ENCODE results near the gene NTN3. TPM values are rescaled to one million over a fixed set of nuclear protein-coding genes. Genes with fewer than 3 reads are reported as not detected.

NTN3 gene
- total RNA-seq, 1 donor from 2014 or later, result not detected

DNA sequence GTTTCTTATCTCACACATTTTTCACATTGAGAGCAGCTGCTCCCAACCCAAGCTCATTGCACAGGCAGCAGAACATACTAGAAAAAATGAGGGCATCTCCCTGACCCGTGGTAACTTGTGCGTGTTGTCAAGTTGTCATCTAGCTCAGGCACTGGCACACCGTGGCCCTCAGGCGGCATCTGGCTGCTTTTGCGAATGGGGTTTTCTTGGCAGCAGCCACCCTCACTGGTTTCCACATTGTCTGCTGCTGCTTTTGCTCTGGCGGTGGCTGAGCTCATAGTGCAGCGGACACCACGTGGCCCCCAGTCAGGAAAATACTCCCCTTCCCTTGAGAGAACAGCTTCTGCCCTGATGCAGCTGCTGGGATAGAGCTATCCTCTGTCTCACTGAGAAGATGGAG lies 20.6 kb upstream of the NTN3 start:
- no peaks in the 10 kb centered on the region for H3K27me3 Mint-ChIP-seq (ENCODE audit: low read depth)
- H3K36me3 Mint-ChIP-seq (ENCODE audit: low read depth), result peaks cover 72% of the 10 kb centered on the region
- no peak overlapping the region for H3K27ac Mint-ChIP-seq
- intact Hi-C loops (cut with micrococcal nuclease), result no loop called here
- no peak for DNase-seq (ENCODE audit: low spot score)
- no peak overlapping the region for H3K4me3 Mint-ChIP-seq (ENCODE audit: low read depth)
- no peaks in the 10 kb centered on the region for H3K4me1 Mint-ChIP-seq (ENCODE audit: low read depth)
- no peaks in the 10 kb centered on the region for H3K9me3 Mint-ChIP-seq

DNA sequence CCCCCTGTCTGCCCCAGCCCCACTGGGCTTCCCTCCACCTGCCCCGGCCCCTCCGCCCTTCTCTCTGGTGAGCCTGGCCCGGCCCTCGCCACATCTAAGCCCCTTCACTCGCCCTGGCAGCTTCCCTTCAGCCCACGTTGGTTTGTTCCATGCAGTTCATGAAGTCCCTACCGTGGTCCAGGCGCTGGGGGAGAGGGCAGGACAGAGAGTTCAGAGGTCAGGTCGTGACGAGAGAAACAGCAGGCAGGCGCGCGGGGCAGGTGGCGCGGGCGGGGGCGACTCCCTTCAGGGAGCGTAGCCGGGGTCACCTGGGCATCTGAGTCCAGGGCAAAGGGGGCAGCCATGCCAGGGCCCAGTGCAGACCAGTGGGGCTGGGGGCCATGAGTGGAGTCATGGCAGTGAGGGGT lies 20.1 kb upstream of the NTN3 start:
- Mint-ChIP-seq H3K36me3 (ENCODE audit: low read depth) (peaks cover 71% of the 10 kb centered on the region), H3K4me3 (ENCODE audit: low read depth) (no peak overlapping the region), H3K27me3 (ENCODE audit: low read depth) (no peaks in the 10 kb centered on the region), H3K4me1 (ENCODE audit: low read depth) (no peaks in the 10 kb centered on the region), H3K27ac (no peak overlapping the region), H3K9me3 (no peaks in the 10 kb centered on the region)
- intact Hi-C loops (cut with micrococcal nuclease), result no loop called here
- DNase-seq (ENCODE audit: low spot score), result no peak

DNA sequence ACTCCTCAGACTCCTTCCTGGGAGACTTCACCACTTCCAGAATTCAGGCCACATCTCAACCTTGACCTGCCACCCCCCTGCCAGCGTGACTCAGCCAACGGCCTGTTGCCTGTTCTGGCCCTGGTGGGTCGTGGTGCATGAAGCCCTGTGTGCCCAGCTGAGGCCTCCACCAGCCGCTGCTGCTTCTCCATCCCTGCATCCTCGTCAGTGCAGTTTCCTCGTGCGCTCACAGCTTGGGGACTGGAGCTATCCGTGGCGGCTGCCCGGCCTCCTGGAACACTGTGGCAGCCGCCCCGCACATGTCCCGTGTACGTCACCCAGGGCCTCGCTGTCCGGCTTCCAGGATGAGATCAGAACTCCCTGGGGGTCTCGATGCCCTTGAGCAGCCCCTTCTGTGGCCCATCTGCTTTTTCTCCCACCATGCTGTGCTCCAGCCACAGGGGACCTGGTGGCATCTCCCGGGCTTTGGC lies 19.2 kb upstream of the NTN3 start:
- H3K4me1 Mint-ChIP-seq (ENCODE audit: low read depth), result no peaks in the 10 kb centered on the region
- H3K27me3 Mint-ChIP-seq (ENCODE audit: low read depth), result no peaks in the 10 kb centered on the region
- DNase-seq (ENCODE audit: low spot score), result no peak
- peaks cover 71% of the 10 kb centered on the region for H3K36me3 Mint-ChIP-seq (ENCODE audit: low read depth)
- no peaks in the 10 kb centered on the region for H3K9me3 Mint-ChIP-seq
- intact Hi-C loops (cut with micrococcal nuclease), result no loop called here
- no peak overlapping the region for H3K27ac Mint-ChIP-seq
- no peak overlapping the region for H3K4me3 Mint-ChIP-seq (ENCODE audit: low read depth)

DNA sequence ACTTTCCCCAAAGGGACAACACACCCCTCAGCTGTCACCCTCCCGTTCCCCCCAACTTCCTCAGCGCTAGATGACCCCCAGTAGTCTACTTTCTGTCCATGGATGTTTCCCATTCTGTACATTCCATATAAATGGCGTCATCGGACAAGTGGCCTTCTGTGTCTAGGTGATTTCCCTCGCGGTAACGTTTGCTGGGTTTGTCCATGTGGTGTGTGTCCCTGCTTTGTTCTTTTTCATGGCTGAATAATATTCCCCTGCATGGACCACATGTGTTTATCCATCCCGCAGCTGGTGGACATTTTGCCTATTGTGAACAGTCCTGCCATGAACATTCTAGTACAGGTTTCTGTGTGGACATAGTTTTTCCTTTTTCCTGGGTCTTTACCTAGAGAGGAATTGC lies 18.4 kb upstream of the NTN3 start:
- Mint-ChIP-seq H3K4me3 (ENCODE audit: low read depth) (no peak overlapping the region), H3K27me3 (ENCODE audit: low read depth) (no peaks in the 10 kb centered on the region), H3K27ac (no peak overlapping the region), H3K4me1 (ENCODE audit: low read depth) (no peaks in the 10 kb centered on the region), H3K9me3 (no peaks in the 10 kb centered on the region), H3K36me3 (ENCODE audit: low read depth) (peaks cover 75% of the 10 kb centered on the region)
- no peak for DNase-seq (ENCODE audit: low spot score)
- intact Hi-C loops (cut with micrococcal nuclease), result no loop called here

DNA sequence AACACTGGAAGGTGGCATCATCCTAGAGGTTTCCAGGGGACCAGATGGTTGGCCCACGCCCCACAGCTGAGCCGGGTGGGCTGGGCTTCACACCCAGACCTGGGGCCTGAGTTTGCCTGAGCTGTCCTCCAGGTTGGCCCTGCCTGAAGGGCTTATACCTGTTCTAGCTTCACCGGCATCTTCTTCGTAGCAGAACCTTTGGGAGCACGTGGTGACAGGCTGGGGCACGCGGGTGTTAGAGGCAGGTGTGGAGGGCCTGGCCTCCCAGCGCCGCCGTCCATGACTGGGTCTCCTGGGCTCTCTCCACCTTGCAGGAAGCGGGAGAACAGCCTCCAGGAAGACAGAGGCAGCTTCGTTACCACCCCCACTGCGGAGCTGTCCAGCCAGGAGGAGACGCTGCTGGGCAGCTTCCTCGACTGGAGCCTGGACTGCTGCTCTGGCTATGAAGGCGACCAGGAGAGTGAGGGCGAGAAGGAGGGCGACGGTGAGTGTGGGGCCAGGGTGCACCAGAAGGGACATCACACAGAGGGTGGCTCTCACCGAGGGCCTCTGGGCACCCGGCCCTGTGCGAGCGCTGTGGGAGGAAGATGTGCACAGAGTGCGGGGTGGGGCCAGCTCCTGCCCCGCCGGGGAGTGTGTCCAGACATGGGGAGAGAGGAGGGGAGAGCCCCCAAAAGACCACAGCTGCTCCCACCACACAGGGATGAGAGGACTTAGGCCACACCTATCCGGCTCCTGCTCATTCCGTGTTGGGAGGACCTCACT lies 15.8 kb upstream of the NTN3 start:
- no peak overlapping the region for H3K4me3 Mint-ChIP-seq (ENCODE audit: low read depth)

DNA sequence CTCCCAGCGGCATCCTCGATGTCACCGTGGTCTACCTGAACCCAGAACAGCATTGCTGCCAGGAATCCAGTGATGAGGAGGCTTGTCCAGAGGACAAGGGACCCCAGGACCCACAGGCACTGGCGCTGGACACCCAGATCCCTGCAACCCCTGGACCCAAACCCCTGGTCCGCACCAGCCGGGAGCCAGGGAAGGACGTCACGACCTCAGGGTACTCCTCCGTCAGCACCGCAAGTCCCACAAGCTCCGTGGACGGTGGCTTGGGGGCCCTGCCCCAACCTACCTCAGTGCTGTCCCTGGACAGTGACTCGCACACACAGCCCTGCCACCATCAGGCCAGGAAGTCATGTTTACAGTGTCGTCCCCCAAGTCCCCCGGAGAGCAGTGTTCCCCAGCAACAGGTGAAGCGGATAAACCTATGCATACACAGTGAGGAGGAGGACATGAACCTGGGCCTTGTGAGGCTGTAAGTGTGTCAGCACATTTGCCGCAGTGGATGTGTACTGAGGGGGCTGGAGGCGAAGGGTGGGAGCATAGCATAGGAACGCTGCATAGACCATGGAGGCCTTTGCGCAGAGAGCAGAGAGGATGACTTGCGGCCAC lies 14.4 kb upstream of the NTN3 start:
- Mint-ChIP-seq H3K4me3 (ENCODE audit: low read depth) (no peak overlapping the region), H3K36me3 (ENCODE audit: low read depth) (peaks cover 55% of the 10 kb centered on the region), H3K9me3 (no peaks in the 10 kb centered on the region), H3K27ac (no peak overlapping the region), H3K4me1 (ENCODE audit: low read depth) (peaks cover 5% of the 10 kb centered on the region), H3K27me3 (ENCODE audit: low read depth) (no peaks in the 10 kb centered on the region)
- no peak for DNase-seq (ENCODE audit: low spot score)
- intact Hi-C loops (cut with micrococcal nuclease), result no loop called here

More for the DNA sequence above, 15.8 kb upstream of the NTN3 start:
- H3K36me3 Mint-ChIP-seq (ENCODE audit: low read depth), result peaks cover 63% of the 10 kb centered on the region
- intact Hi-C loops (cut with micrococcal nuclease), result no loop called here
- no peaks in the 10 kb centered on the region for H3K9me3 Mint-ChIP-seq
- H3K27ac Mint-ChIP-seq, result no peak overlapping the region
- H3K4me1 Mint-ChIP-seq (ENCODE audit: low read depth), result peaks cover 5% of the 10 kb centered on the region
- no peaks in the 10 kb centered on the region for H3K27me3 Mint-ChIP-seq (ENCODE audit: low read depth)
- DNase-seq (ENCODE audit: low spot score), result no peak

DNA sequence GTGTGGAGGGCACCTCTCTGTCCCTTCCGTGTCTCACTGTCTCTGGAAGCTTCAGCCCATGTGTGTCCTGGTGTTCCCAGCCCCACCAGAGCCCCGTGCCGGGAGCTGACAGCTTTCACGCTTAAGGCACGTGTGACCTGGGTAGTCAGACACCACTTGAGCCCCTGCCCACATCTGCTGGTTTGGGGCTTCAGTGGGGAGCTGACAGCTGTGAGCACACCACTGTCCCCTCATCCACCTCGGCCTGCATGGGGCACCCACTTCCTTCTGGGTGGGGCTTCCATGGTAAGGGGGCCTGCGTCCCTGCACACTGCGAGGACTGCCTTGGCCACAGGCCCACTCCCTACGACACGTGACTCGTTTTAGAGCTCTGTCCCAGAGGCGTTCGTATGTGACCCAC lies 13.8 kb upstream of the NTN3 start:
- Mint-ChIP-seq H3K9me3 (no peaks in the 10 kb centered on the region), H3K27me3 (ENCODE audit: low read depth) (no peaks in the 10 kb centered on the region), H3K36me3 (ENCODE audit: low read depth) (peaks cover 50% of the 10 kb centered on the region), H3K27ac (no peak overlapping the region), H3K4me1 (ENCODE audit: low read depth) (peaks cover 5% of the 10 kb centered on the region), H3K4me3 (ENCODE audit: low read depth) (no peak overlapping the region)
- intact Hi-C loops (cut with micrococcal nuclease), result no loop called here
- no peak for DNase-seq (ENCODE audit: low spot score)

DNA sequence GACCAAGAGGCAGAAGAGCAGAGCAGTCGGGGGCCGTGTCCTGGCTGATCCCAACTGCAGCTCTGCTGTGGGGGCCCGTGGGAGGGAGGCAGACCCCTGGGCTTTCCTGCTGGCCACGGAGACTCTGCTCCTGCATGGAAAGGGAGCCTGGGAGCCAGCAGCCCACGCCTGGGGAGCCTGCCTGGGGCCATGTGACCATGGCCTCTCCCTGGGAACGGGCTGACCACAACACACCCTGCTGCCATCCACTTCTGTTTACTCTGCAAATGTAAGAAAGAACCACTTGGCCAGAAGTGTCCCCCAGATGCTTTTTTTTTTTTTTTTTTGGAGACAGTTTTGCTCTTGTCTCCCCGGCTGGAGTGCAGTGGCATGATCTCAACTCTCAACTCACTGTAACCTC lies 13.2 kb upstream of the NTN3 start:
- no peaks in the 10 kb centered on the region for H3K27me3 Mint-ChIP-seq (ENCODE audit: low read depth)
- H3K27ac Mint-ChIP-seq, result no peak overlapping the region
- peaks cover 5% of the 10 kb centered on the region for H3K4me1 Mint-ChIP-seq (ENCODE audit: low read depth)
- peaks cover 44% of the 10 kb centered on the region for H3K36me3 Mint-ChIP-seq (ENCODE audit: low read depth)
- no peak overlapping the region for H3K4me3 Mint-ChIP-seq (ENCODE audit: low read depth)
- intact Hi-C loops (cut with micrococcal nuclease), result no loop called here
- no peaks in the 10 kb centered on the region for H3K9me3 Mint-ChIP-seq
- no peak for DNase-seq (ENCODE audit: low spot score)

DNA sequence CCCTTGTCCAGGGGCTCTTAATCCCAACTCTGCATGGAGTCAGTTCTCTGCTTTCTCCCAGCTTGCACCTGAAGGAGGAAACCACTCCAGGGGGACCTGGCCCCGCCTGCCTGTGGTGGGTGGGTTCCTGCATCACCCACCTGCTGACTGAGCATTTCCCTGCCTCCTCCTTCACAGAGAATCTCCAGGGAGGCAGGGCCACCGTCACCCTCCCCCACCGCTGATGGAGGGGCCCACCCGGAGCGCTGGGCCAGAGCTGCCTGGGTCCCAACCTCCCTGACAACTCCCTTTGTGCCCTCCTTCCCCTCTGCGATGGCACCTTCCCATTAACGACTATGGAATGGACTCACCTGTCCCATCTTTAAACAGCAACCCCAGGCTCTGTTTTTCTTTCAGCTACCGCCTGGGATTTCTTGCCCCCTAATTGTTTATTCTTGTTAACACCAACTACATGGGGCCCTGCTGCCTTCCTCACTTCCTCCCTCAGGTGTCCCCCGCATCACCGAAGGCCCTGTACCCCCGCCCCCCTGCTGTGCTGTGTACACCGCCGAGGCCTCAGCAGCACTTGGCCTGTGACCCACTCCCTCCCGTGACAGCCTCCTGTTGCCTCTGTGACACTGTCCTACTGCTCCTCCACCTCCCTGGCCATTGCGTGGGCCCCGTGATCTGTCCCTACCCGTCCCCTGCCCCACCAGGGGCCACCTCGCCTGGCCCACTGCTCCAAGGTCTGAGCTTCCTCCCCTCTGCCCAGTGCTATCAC lies 12.0 kb upstream of the NTN3 start:
- Mint-ChIP-seq H3K4me1 (ENCODE audit: low read depth) (peaks cover 5% of the 10 kb centered on the region), H3K9me3 (no peaks in the 10 kb centered on the region), H3K36me3 (ENCODE audit: low read depth) (peaks cover 34% of the 10 kb centered on the region), H3K27ac (peak overlapping the region; percentile 73), H3K4me3 (ENCODE audit: low read depth) (peak overlapping the region; percentile 79), H3K27me3 (ENCODE audit: low read depth) (no peaks in the 10 kb centered on the region)
- no peak for DNase-seq (ENCODE audit: low spot score)
- intact Hi-C loops (cut with micrococcal nuclease), result no loop called here

DNA sequence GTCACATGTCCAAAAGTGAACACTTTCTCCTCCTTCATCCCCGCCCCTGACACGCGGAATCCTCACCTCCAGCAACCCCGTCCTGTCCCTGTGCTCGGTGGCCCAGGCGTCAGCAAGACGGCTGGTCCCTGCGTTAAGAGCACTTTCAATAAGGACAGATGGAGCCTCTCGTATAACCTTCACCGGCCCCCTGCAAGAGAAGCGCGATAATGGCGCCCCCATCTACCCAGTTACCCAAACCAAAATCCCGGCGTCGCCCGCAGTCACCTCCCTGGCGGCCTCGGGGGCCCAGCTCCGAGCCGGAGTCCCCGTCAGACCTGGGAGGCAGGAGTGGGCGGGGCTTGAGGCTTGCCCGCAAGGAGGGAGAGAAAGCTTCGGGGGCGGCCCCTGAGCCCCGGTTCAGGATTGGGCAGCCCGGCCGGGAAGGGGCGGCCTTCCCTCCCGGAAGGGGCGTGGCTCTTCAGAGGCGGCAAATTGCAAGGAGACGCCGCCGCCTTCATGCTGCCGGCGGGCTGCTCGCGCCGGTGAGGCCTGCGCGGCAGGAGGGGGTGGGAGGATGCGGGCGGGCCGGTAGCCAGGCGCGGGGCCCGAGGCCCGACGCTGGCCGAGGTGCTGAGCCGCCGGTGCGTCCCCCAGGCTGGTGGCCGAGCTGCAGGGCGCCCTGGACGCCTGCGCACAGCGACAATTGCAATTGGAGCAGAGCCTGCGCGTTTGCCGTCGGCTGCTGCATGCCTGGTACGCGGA lies 11.3 kb upstream of the NTN3 start, which contains the start of gene TEDC2:
TSS of gene TEDC2 (plus strand) at position 463 of the 744 bp plus-strand sequence. CDS start at position 499, 36 bp downstream.
- Mint-ChIP-seq H3K4me3 (ENCODE audit: low read depth) (peak within 1 kb of the TSS; percentile 79), H3K36me3 (ENCODE audit: low read depth) (peaks cover 33% of the 10 kb centered on the region), H3K27me3 (ENCODE audit: low read depth) (no peaks in the 10 kb centered on the region), H3K4me1 (ENCODE audit: low read depth) (peaks cover 5% of the 10 kb centered on the region), H3K27ac (peak within 1 kb of the TSS; percentile 73), H3K9me3 (no peaks in the 10 kb centered on the region)
- intact Hi-C loops (cut with micrococcal nuclease), result no loop called here
- DNase-seq (ENCODE audit: low spot score), result peak; percentile 96

DNA sequence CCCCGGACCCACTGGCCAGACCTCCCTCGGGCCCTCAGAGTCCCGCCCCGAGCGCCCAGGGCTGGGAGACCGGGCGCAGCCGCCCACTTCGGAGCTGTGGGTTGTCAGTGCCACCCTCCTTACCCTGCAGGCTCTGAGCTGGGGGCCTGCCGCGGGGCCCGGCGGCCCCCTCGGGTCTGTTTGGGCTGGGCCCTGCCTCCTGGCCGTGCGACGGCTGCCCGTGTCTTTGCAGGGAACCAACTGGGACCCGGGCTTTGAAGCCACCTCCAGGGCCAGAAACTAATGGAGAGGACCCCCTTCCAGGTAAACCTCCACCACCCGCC lies 10.7 kb upstream of the NTN3 start:
- H3K36me3 Mint-ChIP-seq (ENCODE audit: low read depth), result peaks cover 28% of the 10 kb centered on the region
- H3K27me3 Mint-ChIP-seq (ENCODE audit: low read depth), result no peaks in the 10 kb centered on the region
- intact Hi-C loops (cut with micrococcal nuclease), result no loop called here
- H3K4me1 Mint-ChIP-seq (ENCODE audit: low read depth), result peaks cover 5% of the 10 kb centered on the region
- H3K4me3 Mint-ChIP-seq (ENCODE audit: low read depth), result peak overlapping the region; percentile 61
- no peaks in the 10 kb centered on the region for H3K9me3 Mint-ChIP-seq
- no peak overlapping the region for H3K27ac Mint-ChIP-seq
- DNase-seq (ENCODE audit: low spot score), result no peak

DNA sequence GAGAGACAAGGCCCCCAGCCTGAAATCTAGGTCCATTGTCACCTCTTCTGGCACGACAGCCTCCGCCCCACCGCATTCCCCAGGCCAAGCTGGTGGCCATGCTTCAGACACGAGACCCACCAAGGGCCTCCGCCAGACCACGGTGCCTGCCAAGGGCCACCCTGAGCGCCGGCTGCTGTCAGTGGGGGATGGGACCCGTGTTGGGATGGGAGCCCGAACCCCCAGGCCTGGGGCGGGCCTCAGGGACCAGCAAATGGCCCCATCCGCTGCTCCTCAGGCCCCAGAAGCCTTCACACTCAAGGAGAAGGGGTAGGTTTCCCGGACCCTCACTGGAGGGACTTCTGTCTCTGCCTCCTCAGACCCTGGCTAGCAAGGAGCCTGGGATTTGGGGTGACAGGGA lies 10.2 kb upstream of the NTN3 start:
- peaks cover 22% of the 10 kb centered on the region for H3K36me3 Mint-ChIP-seq (ENCODE audit: low read depth)
- H3K27me3 Mint-ChIP-seq (ENCODE audit: low read depth), result no peaks in the 10 kb centered on the region
- H3K9me3 Mint-ChIP-seq, result no peaks in the 10 kb centered on the region
- H3K27ac Mint-ChIP-seq, result no peak overlapping the region
- peaks cover 5% of the 10 kb centered on the region for H3K4me1 Mint-ChIP-seq (ENCODE audit: low read depth)
- DNase-seq (ENCODE audit: low spot score), result no peak
- intact Hi-C loops (cut with micrococcal nuclease), result no loop called here
- peak overlapping the region; percentile 61 for H3K4me3 Mint-ChIP-seq (ENCODE audit: low read depth)

All from activated T-helper 2 cell treated with anti-CD3 and anti-CD28 coated beads, Interferon-gamma antibody, Interleukin-2, Interleukin-4, amounts not matched to agents 10 μg/mL and 5 μg/mL and 100 μg/mL, durations not matched to agents 14 hours and 24 hours and 36 hours (primary cell).